ENCODE data around the gene JMJD1C.

- TF ChIP-seq CTCF (IDR thresholded peaks at IDR 0.05; ENCODE audit: insufficient read depth, low read length, poor library complexity, severe bottlenecking) (no peak), EZH2phosphoT487 (conservative IDR thresholded peaks at IDR 0.05; ENCODE audit: low read length) (no peak)
These were observed 112.8 kb downstream of the JMJD1C start for GRCh38 chr10:63352976-63353375.

Measured in SU-DHL-6 (cell line).